DOHH2 (cell line): ENCODE results near the gene GCNA.

ENCODE experiments used
- EZH2phosphoT487 ChIP-seq: fragments of 200-600 bp; sonication (generic); IDR thresholded peaks from 2 replicates; pipeline ENCODE4 v1.6.1; 2017; ENCODE audit warnings: borderline replicate concordance, mild to moderate bottlenecking, antibody characterized with exemption, low read length, moderate library complexity, mixed read lengths
- TF ChIP-seq, protein P1 (sequence below): fragments of 200-600 bp; sonication (generic); IDR thresholded peaks from one replicate; pipeline ENCODE4 v1.5.1; 2014; ENCODE audit warnings: antibody characterized with exemption, mild to moderate bottlenecking, low read depth, low read length; ENCODE audit not compliant: poor library complexity, severe bottlenecking

DNA sequence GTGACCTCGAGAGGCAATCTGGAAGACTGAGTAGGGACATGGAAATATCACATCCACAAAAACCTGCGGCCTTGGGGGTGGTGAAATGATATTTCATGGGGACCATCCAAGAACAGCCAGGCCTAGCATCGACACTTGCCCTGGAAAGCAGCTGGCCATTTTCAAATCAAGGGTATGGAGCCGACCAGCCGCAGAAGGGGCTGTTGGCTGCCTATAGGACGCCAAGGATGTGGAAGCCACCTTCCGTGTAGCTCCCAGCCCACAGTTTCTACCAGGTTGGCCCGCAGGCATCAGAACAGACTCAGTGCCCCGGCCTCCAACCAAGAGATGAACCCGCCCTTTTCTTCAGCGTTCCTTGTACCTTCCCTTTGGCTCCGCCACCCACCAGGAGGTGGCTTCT is 83.7 kb downstream of the GCNA start:
- TF ChIP-seq, protein P1, sequence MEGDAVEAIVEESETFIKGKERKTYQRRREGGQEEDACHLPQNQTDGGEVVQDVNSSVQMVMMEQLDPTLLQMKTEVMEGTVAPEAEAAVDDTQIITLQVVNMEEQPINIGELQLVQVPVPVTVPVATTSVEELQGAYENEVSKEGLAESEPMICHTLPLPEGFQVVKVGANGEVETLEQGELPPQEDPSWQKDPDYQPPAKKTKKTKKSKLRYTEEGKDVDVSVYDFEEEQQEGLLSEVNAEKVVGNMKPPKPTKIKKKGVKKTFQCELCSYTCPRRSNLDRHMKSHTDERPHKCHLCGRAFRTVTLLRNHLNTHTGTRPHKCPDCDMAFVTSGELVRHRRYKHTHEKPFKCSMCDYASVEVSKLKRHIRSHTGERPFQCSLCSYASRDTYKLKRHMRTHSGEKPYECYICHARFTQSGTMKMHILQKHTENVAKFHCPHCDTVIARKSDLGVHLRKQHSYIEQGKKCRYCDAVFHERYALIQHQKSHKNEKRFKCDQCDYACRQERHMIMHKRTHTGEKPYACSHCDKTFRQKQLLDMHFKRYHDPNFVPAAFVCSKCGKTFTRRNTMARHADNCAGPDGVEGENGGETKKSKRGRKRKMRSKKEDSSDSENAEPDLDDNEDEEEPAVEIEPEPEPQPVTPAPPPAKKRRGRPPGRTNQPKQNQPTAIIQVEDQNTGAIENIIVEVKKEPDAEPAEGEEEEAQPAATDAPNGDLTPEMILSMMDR, result no peak
- TF ChIP-seq EZH2phosphoT487, result no peak
